ENCODE results near the gene ARRDC2.
A peak's percentile ranks its signal among the peaks of the same experiment; 100 is the strongest.

DNA sequence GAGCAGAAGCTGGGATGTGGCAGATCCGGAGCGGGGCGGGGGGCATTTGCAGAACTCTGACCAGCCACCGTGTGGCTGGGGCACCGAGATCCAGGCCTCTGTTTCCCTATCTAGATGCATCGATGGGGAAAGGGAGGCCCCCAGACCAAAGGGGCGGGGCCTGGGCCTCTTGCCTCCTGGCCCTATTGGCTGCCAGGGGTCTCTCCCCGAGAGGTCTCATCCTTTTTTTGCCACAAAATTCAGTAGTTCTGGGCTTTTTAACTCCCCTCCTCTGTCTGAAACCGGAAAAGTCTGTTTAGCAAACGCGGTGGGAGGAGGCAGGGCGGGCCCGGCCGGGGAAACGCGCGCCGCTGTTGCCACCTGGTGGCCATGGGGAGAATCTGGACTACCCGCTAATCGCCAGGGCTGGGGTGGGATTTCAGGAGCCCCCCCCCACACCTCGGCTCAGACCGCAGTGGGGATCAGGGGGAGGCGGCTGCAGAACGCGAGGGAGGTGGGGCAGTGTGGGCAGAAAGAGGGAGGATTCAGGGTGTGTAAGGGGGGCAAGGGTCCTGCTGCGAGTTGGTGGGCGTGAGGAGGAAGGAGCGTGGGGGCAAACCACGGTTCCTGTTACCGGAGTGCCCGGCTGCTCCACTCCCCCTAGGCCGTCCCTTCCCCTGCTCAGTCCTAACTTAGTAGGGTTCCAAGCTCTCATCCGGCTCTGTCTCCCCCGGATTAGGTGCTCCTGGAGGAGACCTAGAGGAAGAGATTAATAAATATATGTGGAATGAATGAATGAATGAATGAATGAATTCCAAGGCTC lies 50.4 kb downstream of the ARRDC2 start:
- no peak for TF ChIP-seq TAF1 (IDR thresholded peaks at IDR 0.05; ENCODE audit: borderline replicate concordance, low read depth, low read length)
- no peak for TF ChIP-seq POLR2AphosphoS5 (IDR thresholded peaks at IDR 0.05; ENCODE audit: low read length)
- TF ChIP-seq POLR2A (IDR thresholded peaks at IDR 0.05; ENCODE audit: low read depth, low read length): no peak
- TF ChIP-seq, protein P1, sequence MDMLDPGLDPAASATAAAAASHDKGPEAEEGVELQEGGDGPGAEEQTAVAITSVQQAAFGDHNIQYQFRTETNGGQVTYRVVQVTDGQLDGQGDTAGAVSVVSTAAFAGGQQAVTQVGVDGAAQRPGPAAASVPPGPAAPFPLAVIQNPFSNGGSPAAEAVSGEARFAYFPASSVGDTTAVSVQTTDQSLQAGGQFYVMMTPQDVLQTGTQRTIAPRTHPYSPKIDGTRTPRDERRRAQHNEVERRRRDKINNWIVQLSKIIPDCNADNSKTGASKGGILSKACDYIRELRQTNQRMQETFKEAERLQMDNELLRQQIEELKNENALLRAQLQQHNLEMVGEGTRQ (IDR thresholded peaks at IDR 0.05; ENCODE audit: borderline replicate concordance, low read depth, low read length): no peak
- peak; percentile 95 for TF ChIP-seq RAD21 (IDR thresholded peaks at IDR 0.05; ENCODE audit: insufficient read depth, low read depth, low read length)
- TF ChIP-seq, protein P2, sequence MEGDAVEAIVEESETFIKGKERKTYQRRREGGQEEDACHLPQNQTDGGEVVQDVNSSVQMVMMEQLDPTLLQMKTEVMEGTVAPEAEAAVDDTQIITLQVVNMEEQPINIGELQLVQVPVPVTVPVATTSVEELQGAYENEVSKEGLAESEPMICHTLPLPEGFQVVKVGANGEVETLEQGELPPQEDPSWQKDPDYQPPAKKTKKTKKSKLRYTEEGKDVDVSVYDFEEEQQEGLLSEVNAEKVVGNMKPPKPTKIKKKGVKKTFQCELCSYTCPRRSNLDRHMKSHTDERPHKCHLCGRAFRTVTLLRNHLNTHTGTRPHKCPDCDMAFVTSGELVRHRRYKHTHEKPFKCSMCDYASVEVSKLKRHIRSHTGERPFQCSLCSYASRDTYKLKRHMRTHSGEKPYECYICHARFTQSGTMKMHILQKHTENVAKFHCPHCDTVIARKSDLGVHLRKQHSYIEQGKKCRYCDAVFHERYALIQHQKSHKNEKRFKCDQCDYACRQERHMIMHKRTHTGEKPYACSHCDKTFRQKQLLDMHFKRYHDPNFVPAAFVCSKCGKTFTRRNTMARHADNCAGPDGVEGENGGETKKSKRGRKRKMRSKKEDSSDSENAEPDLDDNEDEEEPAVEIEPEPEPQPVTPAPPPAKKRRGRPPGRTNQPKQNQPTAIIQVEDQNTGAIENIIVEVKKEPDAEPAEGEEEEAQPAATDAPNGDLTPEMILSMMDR (IDR thresholded peaks at IDR 0.05 in 2 of 3, conservative IDR thresholded peaks at IDR 0.05 in 1 of 3; ENCODE audit: control insufficient read depth in 2 of 3, extremely low read depth in 1 of 3, insufficient read depth in 1 of 3, low read depth in 3 of 3, low read length in 3 of 3): peak; percentile 77 to 86 (median 84)
- TF ChIP-seq NR2C2 (IDR thresholded peaks at IDR 0.05; ENCODE audit: borderline replicate concordance, control insufficient read depth, insufficient read length, low read depth): no peak
- TF ChIP-seq NFYB (IDR thresholded peaks at IDR 0.05; ENCODE audit: insufficient read depth, low read depth, low read length): peak; percentile 26; the same call in 1 of the 2 replicates
- TF ChIP-seq SRF (IDR thresholded peaks at IDR 0.05; ENCODE audit: low read depth in 2 of 2, low read length in 2 of 2): no peak
- TF ChIP-seq, protein P3, sequence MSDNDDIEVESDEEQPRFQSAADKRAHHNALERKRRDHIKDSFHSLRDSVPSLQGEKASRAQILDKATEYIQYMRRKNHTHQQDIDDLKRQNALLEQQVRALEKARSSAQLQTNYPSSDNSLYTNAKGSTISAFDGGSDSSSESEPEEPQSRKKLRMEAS (IDR thresholded peaks at IDR 0.05; ENCODE audit: low read depth, low read length): no peak
- TF ChIP-seq SP1 (IDR thresholded peaks at IDR 0.05; ENCODE audit: low read depth, low read length): peak; percentile 24

Measured in GM12878 (cell line).